ENCODE data around the gene VASH1. TPM values are rescaled to one million over a fixed set of nuclear protein-coding genes. Genes with fewer than 3 reads are reported as not detected.
A peak's percentile ranks its signal among the peaks of the same experiment; 100 is the strongest.
"Not testable (repeated sequence)": the region's sequence is repeated elsewhere in the genome, so short reads cannot be mapped to it uniquely, and the experiment has no call there.

VASH1 gene
- polyA plus RNA-seq (ENCODE audit: low read depth in 6 of 6) = under 1 TPM in 5 of 6 donors, not detected in 1; 0.05 to 0.61 (median 0.39) TPM

DNA sequence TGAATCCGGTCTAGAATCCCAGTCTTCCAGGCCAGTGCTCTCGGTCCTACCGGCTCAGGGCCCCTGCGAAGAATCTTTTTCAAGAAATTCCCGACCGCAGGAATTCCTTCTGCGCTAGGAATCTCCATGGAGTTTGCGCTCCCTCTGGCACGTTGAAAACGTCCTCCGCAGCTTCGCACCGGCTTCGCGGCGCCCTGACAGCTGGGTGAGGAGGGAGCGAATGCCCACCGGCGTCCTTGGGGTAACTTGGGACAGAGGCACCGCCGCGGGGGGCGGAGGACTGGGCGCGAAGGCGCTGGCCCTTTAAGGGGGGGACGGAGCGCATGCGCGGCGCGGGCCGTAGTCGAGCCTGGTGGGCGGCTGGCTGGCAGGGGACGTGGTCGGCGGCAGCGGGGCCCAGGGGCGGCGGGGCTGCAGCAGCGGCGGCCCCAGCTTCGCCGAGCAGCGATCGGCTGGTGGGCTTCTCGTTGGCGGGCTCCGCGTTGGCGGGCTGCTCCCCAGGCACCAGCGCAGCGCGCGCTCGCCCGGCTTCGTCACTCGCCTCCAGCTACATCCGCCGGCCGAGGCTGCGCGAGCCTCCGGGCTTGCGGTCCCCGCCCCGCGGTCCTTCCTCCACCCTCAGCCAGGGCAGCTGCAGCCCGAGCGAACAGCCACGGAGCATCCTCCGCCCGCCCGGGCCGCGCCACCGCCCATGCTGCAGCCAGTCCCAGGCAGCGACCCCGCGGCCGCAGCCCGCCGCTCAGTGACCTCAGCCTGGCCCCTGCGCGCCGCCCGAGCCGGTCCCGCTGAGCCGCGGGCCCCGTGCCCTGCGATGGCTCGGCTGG, at the start of gene VASH1:
TSS of gene VASH1 (plus strand) at position 333 of the 824 bp plus-strand sequence. CDS start 1,354 bp downstream, outside the sequence.
- no peaks in the 10 kb centered on the region for H3K36me3 Mint-ChIP-seq
- H3K4me1 Mint-ChIP-seq = peaks cover 6 to 15% (median 13%) of the 10 kb centered on the region in 3 donors
- H3K27me3 Mint-ChIP-seq = peaks cover 47 to 73% (median 63%) of the 10 kb centered on the region in 3 donors
- H3K9me3 Mint-ChIP-seq = no peaks in the 10 kb centered on the region
- ATAC-seq (ENCODE audit: low read depth in 2 of 2) (peak; percentile 76 to 86), DNase-seq (peak; percentile 51)
- H3K4me3 Mint-ChIP-seq = peak within 1 kb of the TSS; percentile 77 to 91 (median 84)
- H3K27ac Mint-ChIP-seq = peak within 1 kb of the TSS in 1 of 6 donors; percentile 56

DNA sequence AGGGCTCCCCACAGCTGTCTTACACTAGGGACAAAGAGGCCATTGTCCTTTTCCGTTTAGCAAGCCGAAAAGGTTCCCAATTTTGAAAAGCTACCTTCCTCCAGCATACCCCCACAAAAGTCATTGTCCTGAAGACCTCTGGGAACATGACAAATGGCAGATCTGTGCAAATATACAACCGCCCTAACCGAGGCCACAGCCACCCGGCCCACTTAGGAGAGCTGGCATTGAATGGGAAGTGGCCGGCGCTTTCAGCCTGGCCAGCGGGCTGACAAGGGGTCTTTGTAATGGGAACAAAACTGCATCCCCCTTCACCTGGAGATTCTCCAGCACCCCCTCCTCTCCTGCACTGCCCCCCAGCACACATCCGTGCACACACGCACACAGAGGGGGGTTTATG, 48.1 kb upstream of the VASH1 start:
- H3K27me3 Mint-ChIP-seq = peaks cover 0 to 20% (median 11%) of the 10 kb centered on the region in 3 donors
- ATAC-seq (ENCODE audit: low read depth in 2 of 2) (no peak), DNase-seq (no peak)
- peaks cover 0 to 7% (median 0%) of the 10 kb centered on the region in 3 donors for H3K4me1 Mint-ChIP-seq
- H3K9me3 Mint-ChIP-seq = no peaks in the 10 kb centered on the region
- H3K36me3 Mint-ChIP-seq = no peaks in the 10 kb centered on the region
- no peak overlapping the region for H3K27ac Mint-ChIP-seq
- H3K4me3 Mint-ChIP-seq = no peak overlapping the region

DNA sequence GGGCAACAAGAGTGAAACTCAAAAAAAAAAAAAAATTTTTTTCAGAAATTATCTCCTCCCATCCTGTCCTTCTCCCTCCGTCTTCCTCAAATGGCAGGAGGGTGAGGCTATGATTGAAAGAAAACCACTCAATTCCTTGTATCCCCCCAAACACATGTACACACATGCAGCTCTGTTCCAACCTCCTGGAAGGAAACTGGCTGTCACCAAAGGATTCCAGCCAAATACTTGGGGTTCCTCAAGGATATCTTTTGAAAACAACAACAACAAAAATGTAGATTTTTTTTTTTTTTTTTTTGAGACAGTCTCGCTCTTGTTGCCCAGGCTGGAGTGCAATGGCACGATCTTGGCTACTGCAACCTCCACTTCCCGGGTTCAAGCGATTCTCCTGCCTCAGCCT, 46.8 kb upstream of the VASH1 start:
- peaks cover 0 to 7% (median 0%) of the 10 kb centered on the region in 3 donors for H3K4me1 Mint-ChIP-seq
- no peak for DNase-seq
- H3K9me3 Mint-ChIP-seq = no peaks in the 10 kb centered on the region
- no peak overlapping the region for H3K4me3 Mint-ChIP-seq
- H3K27me3 Mint-ChIP-seq = peaks cover 0 to 20% (median 11%) of the 10 kb centered on the region in 3 donors
- H3K36me3 Mint-ChIP-seq = no peaks in the 10 kb centered on the region
- no peak overlapping the region for H3K27ac Mint-ChIP-seq
- no peak for ATAC-seq (ENCODE audit: low read depth in 2 of 2)

DNA sequence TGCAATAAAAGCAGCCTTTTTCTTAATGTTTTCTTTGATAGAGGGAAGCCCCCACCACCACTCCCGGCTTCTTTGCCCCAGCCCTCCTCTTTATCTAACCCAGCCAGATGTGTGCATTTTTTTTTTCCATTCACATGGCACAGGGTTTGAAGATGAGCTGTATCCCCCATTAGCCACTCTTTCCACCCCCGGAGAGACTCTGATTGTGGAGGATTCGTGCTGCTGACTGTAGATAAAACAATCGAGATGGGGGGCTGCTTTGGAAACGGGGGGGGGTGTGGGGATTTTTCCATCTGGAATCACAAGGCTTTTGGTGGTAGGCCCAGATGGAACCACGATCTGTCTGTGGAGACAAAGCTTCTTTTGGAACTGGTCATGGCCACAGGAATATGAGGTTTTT, 46.2 kb upstream of the VASH1 start:
- ATAC-seq (ENCODE audit: low read depth in 2 of 2) (no peak), DNase-seq (no peak)
- Mint-ChIP-seq H3K9me3 (no peaks in the 10 kb centered on the region), H3K4me3 (no peak overlapping the region), H3K4me1 (peaks cover 0 to 7% (median 0%) of the 10 kb centered on the region in 3 donors), H3K36me3 (no peaks in the 10 kb centered on the region), H3K27me3 (peaks cover 0 to 17% (median 11%) of the 10 kb centered on the region in 3 donors), H3K27ac (no peak overlapping the region)

DNA sequence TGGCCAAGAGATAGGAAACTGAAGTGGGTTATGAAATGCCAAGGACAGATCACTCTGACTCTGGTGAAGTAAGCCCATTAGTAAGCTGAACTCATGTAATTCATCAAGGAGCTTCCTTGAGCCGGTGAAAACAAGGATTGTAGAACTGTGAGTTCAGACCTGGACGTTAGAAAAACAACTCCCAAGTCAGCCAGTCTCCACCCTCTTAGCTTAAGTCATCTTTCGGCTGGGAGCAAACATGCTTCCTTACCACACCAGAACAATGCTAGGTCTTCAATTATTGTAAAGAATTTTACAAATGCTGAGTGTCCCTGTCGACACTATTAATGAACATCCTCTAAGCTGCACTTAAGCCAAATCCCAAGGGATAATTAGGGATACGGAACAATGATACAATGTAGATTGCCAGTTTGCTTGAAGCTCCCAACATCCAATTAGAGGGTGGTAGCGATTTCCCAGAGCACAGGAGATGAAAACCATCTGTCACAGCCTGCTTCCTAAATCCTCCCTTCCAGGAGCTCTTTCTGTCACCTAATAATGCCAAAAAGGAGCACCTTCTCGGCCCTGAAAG, 45.7 kb upstream of the VASH1 start:
- DNase-seq = no peak

DNA sequence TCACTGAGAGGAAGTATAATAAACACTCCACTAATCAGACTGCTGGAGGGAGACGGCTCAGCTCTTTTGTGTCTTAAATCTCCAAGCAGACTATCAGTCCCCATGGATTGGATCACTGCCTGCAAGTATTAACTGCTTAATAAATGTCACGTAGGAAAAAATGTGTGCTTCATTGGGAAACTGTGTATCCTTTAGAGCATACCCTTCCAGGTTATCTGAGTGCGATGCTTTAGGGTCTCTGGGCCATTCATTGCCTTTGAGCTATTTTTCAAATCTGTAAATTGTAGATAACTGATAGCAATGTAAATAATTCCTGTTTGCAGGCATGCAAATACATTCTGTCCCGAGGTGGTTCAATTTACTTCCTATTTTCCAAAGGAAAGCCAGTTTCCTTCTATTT, 45.0 kb upstream of the VASH1 start:
- DNase-seq (no peak), ATAC-seq (ENCODE audit: low read depth in 2 of 2) (no peak)
- Mint-ChIP-seq H3K4me1 (peaks cover 0 to 7% (median 0%) of the 10 kb centered on the region in 3 donors), H3K36me3 (no peaks in the 10 kb centered on the region), H3K4me3 (peak overlapping the region in 1 of 8 donors; percentile 42), H3K27me3 (peaks cover 0 to 11% (median 9%) of the 10 kb centered on the region in 3 donors), H3K27ac (peak overlapping the region in 1 of 6 donors; percentile 76), H3K9me3 (no peaks in the 10 kb centered on the region)

More for the DNA sequence above, 45.7 kb upstream of the VASH1 start:
- no peak for ATAC-seq (ENCODE audit: low read depth in 2 of 2)
- Mint-ChIP-seq H3K9me3 (no peaks in the 10 kb centered on the region), H3K27me3 (peaks cover 0 to 13% (median 11%) of the 10 kb centered on the region in 3 donors), H3K27ac (peak overlapping the region in 3 of 6 donors; percentile 30 to 76 (median 61)), H3K4me3 (peak overlapping the region in 2 of 8 donors; percentile 25 to 42), H3K36me3 (no peaks in the 10 kb centered on the region), H3K4me1 (peaks cover 0 to 7% (median 0%) of the 10 kb centered on the region in 3 donors)

DNA sequence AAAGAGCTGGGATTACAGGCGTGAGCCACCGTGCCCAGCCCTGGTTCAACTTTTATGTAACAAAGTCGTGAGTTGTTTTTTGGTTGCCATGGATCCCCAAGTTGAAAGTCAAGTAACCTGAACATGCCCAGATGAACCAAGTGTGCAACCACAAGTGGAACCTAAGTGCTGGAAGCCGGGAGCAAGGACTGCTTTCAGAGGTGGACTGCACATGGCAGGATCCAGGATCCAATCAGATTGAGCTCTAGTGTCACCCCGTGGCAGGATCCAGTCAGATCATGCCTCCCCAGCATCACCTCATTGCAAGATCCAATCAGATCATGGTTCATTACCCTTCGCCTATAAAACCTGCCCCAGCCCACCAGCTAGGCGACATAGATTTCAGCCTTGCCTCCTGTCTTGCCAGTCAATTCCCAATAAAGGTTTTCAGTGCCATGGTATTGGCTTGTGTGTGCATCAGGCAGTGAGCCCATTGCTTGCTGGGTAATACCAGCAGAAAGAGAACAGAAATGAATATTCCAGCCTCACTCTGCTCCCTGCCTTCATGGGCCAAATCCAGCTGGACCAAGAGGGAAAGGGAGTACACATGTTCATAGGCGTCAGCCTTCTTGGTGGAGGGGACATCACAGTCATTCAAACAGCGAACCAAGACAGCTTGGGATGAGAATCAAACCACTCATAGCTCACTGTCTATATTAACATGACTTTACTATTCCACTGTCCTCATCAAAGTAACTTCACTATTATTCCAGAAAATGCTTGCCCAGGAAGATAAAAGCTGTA, 43.6 kb upstream of the VASH1 start:
- Mint-ChIP-seq H3K4me3 (peak overlapping the region in 1 of 8 donors; percentile 66), H3K27ac (no peak overlapping the region), H3K9me3 (no peaks in the 10 kb centered on the region), H3K36me3 (no peaks in the 10 kb centered on the region), H3K27me3 (peaks cover 0 to 11% (median 9%) of the 10 kb centered on the region in 3 donors), H3K4me1 (peaks cover 0 to 7% (median 0%) of the 10 kb centered on the region in 3 donors)
- no peak for DNase-seq
- no peak for ATAC-seq (ENCODE audit: low read depth in 2 of 2)

DNA sequence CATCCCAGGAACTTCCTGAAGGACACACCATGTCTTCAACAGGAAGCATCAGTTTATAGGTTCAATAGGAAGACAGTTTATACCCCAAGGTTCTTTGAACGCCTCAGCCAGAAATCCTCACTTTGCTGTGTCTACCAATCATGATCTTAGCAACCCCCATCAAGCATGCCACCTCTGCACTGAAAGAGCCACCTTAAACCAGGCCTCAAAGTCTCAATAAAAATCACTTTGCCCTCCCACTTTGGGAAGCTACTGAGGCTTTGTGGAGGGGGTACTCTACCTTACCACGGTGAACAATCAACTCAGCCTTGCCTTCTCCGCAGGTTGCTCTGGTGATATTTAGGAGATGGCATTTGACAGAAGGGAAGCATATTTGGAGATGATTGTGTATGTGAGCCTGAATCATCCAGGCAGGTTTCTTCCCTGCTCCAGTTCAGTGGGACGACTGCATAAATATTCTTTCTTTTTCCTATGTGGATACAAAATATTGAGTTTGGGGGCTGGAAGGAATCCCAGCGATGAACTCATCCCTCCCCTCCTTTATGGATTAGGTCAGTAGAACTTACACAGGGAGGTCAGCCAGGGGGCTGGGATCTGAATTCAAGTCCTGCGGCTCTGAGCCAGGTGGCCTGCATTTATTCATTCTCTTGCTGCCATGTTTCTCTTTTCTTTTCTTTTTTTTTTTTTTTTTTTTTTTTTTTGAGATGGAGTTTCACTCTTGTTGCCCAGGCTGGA, 42.8 kb upstream of the VASH1 start:
- Mint-ChIP-seq H3K4me3 (no peak overlapping the region), H3K4me1 (peaks cover 0 to 7% (median 0%) of the 10 kb centered on the region in 3 donors), H3K27ac (peak overlapping the region in 2 of 6 donors; percentile 58 to 62), H3K36me3 (no peaks in the 10 kb centered on the region), H3K27me3 (peaks cover 0 to 9% (median 7%) of the 10 kb centered on the region in 3 donors), H3K9me3 (no peaks in the 10 kb centered on the region)
- DNase-seq = no peak
- no peak for ATAC-seq (ENCODE audit: low read depth in 2 of 2)

DNA sequence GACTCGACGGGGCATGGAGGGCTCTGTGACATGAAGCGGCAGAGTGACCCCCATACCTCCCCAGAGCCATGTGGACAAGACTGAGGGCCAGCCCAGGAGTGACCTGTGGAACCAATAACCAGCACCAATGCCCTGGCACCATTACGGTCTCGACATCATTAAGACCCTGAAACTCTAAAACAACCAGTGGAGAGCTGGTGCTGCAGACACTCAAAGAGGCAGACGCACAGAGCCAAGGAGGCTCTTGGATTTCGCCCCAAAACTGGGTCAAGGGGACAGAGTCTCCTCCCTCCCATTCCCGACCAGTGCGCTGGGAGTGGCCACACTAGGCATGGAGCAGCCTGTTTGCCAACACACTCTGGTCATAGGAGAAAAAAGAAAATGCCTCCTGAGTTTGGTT, 41.6 kb upstream of the VASH1 start:
- ATAC-seq (ENCODE audit: low read depth in 2 of 2) (no peak), DNase-seq (no peak)
- Mint-ChIP-seq H3K9me3 (no peaks in the 10 kb centered on the region), H3K36me3 (no peaks in the 10 kb centered on the region), H3K4me1 (peaks cover 0 to 7% (median 0%) of the 10 kb centered on the region in 3 donors), H3K27ac (peak overlapping the region in 2 of 6 donors; percentile 82 to 88), H3K4me3 (no peak overlapping the region), H3K27me3 (peaks cover 0 to 12% (median 0%) of the 10 kb centered on the region in 3 donors)

DNA sequence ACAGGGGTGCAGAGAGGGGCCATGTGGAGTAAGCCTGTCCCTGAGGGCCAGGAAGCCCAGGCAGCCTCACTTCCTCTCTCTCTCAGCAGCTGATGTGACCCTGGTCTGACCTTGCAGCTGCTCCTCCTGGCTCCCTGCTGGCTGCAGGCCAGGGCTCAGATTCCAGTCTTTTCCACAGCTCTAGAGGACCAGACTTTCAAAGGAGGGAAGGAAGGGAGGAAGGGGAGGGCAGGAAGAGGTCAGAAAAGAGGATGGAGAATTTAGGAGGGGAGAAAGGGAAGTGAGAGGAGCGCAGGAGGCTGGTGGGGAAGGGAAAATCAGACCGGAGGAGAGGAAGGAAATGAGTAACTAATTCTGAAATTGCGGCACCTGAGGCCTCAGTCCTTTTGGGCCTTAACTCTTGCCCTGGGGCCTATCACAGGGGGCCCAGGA, 40.9 kb upstream of the VASH1 start:
- H3K36me3 Mint-ChIP-seq = no peaks in the 10 kb centered on the region
- DNase-seq (no peak), ATAC-seq (ENCODE audit: low read depth in 2 of 2) (no peak)
- H3K9me3 Mint-ChIP-seq = no peaks in the 10 kb centered on the region
- H3K27ac Mint-ChIP-seq = peak overlapping the region in 2 of 6 donors; percentile 50 to 92
- H3K4me3 Mint-ChIP-seq = peak overlapping the region in 3 of 8 donors; percentile 25 to 82 (median 31)
- H3K4me1 Mint-ChIP-seq = peaks cover 0 to 7% (median 0%) of the 10 kb centered on the region in 3 donors
- peaks cover 0 to 15% (median 1%) of the 10 kb centered on the region in 3 donors for H3K27me3 Mint-ChIP-seq

DNA sequence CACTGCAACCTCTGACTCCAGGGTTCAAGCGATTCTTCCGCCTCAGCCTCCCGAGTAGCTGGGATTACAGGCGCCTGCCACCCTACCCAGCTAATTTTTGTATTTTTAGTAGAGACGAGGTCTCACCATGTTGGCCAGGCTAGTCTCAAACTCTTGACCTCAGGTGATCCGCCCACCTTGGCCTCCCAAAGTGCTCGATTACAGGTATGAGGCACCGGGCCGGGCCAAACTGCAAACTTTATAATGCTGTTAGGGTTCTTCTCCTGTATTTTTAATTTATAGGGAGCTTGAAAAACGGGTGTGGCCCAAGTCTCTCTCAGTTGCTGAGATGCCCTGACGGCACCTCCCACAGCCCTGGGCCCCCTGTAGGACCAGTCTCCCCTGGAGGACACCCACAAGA, 39.8 kb upstream of the VASH1 start:
- not testable (repeated sequence) for H3K4me1 Mint-ChIP-seq; H3K9me3 Mint-ChIP-seq; H3K36me3 Mint-ChIP-seq; ATAC-seq (ENCODE audit: low read depth in 2 of 2); H3K27me3 Mint-ChIP-seq; H3K27ac Mint-ChIP-seq; DNase-seq; H3K4me3 Mint-ChIP-seq

DNA sequence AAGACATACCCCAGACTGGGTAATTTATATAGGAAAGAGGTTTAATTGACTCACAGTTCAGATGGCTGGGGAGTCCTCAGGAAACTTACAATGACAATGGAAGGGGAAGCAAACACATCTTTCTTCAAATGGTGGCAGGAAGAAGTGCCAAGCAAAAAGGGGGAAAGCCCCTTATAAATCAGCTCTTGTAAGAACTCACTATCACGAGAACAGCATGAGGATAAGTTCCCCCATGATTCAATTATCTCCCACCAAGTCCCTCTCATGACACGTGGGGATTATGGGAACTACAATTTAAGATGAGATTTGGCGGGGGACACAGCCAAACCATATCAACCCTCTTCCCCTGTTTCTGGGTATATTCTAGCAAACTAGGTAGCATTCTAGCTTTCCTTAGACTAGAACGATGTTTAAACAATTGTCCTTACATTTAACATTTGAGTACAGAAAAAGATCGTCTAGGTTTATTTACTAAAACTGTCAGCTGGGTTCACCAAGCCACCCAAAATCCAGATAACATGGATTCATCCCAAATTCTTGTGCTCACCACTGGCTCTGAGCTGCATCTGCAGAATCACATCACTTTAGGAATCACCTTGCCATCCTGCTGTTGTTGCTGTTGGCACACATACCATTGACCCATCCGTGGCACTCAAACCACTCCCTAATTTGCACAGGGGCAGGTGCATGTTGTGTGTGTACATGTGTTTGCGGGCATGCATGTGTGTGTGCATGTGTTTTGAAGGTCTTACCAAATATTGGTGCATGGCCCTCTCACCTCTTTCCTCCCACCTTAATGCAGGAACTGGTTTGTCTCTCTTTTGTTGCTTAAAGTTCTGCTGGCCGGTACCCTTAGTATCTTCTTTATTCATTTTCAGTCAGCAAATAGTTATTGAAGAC, 36.4 kb upstream of the VASH1 start:
- peaks cover 9 to 25% (median 11%) of the 10 kb centered on the region in 3 donors for H3K27me3 Mint-ChIP-seq
- DNase-seq = no peak
- no peaks in the 10 kb centered on the region for H3K4me1 Mint-ChIP-seq
- H3K9me3 Mint-ChIP-seq = no peaks in the 10 kb centered on the region
- H3K36me3 Mint-ChIP-seq = no peaks in the 10 kb centered on the region
- no peak overlapping the region for H3K27ac Mint-ChIP-seq
- H3K4me3 Mint-ChIP-seq = no peak overlapping the region
- ATAC-seq (ENCODE audit: low read depth in 2 of 2) = no peak
